ENCODE data around the gene LIN37. TPM values are rescaled to one million over a fixed set of nuclear protein-coding genes. Genes with fewer than 3 reads are reported as not detected.

Gene LIN37
- total and polyA plus RNA-seq, 9 of the 15 experiments (the other 6 are each of a cell fraction or from before 2014, with no cell fraction given) = 1.2 to 12.5 (median 8.6) TPM

DNA sequence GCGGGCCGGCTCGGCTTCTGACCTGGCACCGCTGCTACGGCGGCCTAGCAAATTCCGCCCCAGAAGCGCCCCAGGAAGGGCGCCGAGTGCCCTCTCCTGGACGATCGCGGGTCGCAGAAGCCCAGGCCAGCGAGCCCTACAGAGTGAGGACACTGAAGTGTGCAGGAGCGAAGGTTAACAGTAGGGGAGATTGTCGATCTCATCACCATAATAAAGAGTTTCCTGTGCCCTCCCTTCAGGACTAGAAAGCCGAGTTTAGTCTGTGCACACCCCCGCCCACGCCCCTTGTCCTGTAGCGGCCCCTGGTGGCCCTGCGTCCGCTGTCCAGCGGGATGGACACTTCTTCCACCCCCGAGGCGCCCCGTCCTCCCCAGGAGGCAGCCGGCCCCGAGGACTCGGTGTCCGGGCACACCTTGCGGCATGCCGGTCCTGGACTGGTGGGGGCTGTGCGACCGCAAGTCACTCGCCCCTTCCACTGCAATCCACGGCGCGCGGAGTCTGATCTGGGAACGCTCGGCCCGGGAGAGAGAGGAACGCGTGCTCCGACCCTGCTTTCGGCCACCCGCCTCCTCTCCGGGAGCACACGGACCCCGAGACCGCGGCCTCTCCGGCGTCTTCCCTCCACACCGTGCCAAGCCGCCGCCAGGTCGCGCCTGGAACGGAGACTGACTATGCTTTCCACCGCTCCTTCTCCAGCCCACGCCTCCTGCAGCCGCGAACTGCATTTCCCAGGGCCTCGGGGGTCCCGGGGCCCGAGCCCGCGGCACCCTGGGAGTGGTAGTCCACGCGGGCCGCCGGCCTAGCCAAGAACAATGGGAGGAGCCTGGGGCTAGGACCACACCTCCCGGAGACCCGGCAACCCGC is 31.3 kb upstream of the LIN37 start (continued):
- TF ChIP-seq CTCF (IDR thresholded peaks at IDR 0.05 in 2 of 3, conservative IDR thresholded peaks at IDR 0.05 in 1 of 3; ENCODE audit: insufficient read depth in 2 of 3, low read depth in 1 of 3, low read length in 3 of 3) (peak; percentile 88 to 96 (median 95)), ELK3 (CRISPR knock-in tag; IDR thresholded peaks at IDR 0.05) (no peak), HDGF (IDR thresholded peaks at IDR 0.05) (no peak), ZBTB49 (CRISPR knock-in tag; IDR thresholded peaks at IDR 0.05; ENCODE audit: borderline replicate concordance) (no peak), RAD51 (IDR thresholded peaks at IDR 0.05; ENCODE audit: borderline replicate concordance, low read depth) (no peak), MEF2A (IDR thresholded peaks at IDR 0.05; ENCODE audit: control insufficient read depth, low read depth, low read length) (no peak), ZNF77 (CRISPR knock-in tag; IDR thresholded peaks at IDR 0.05) (no peak), ARNT (IDR thresholded peaks at IDR 0.05) (0 out of 4 replicates have a peak, but pooled peaks of 1 of the 2 experiments have one; percentile 37), JUN (IDR thresholded peaks at IDR 0.05; ENCODE audit: borderline replicate concordance, low read depth, low read length) (0 out of 2 replicates have a peak, but pooled peaks have one; percentile 15), JUN (CRISPR knock-in tag; IDR thresholded peaks at IDR 0.05; ENCODE audit: borderline replicate concordance) (no peak), ZFP30 (CRISPR knock-in tag; IDR thresholded peaks at IDR 0.05; ENCODE audit: borderline replicate concordance) (no peak), ZNF609 (CRISPR knock-in tag; IDR thresholded peaks at IDR 0.05; ENCODE audit: borderline replicate concordance) (no peak), HSF4 (CRISPR knock-in tag; IDR thresholded peaks at IDR 0.05; ENCODE audit: borderline replicate concordance) (no peak), EWSR1 (IDR thresholded peaks at IDR 0.05; ENCODE audit: borderline replicate concordance, low read depth, partially characterized antibody) (no peak)

Measured in K562 (cell line).